Measurements from ENCODE around the gene CCHCR1. TPM values are rescaled to one million over a fixed set of nuclear protein-coding genes. Genes with fewer than 3 reads are reported as not detected.

The CCHCR1 gene
- total and polyA plus RNA-seq, 9 of the 15 experiments (the other 6 are each of a cell fraction or from before 2014, with no cell fraction given) = 1.2 to 47.3 (median 32.0) TPM

- FAIRE-seq = no peak
- H3K4me3 ChIP-seq = no peak overlapping the region
- intact Hi-C loops (cut with micrococcal nuclease) = no loop called here
- no peak for DNase-seq (ENCODE audit: extremely low read depth in 1 of 4, low spot score in 3 of 4)
- H3K9me1 ChIP-seq (ENCODE audit: control insufficient read depth, insufficient read depth, low read length) = no peaks in the 10 kb centered on the region
- no peaks in the 10 kb centered on the region for H3K79me2 ChIP-seq (ENCODE audit: control insufficient read depth, insufficient read depth, low read length)
- no peaks in the 10 kb centered on the region for H3K36me3 ChIP-seq (ENCODE audit: control insufficient read depth, insufficient read depth, low read length)
- POLR2A ChIA-PET = interaction anchor here (0.6 kb wide), 2 partner anchors 212 to 764 kb away, joined by 3 to 4 read pairs; no protein-coding TSS in a partner anchor
- no peaks in the 10 kb centered on the region for H3K9me3 ChIP-seq (replicated peaks; ENCODE audit: control insufficient read depth, insufficient read depth, low read depth, low read length)
- CTCF ChIA-PET (ENCODE audit: low intra/inter-chr PET ratio) = no interaction called here
- no peaks in the 10 kb centered on the region for H4K20me1 ChIP-seq (replicated peaks; ENCODE audit: control insufficient read depth, insufficient read depth, low read length)
- H3K9ac ChIP-seq (ENCODE audit: insufficient read depth in 1 of 2, low read depth in 2 of 2, low read length in 2 of 2) = no peak overlapping the region
- no peak overlapping the region for H3K4me2 ChIP-seq (ENCODE audit: insufficient read depth, low read length)
- peaks cover 57 to 82% of the 10 kb centered on the region in 2 experiments for H3K27me3 ChIP-seq (ENCODE audit: control insufficient read depth in 2 of 2, insufficient read depth in 2 of 2, low read length in 2 of 2)
- peaks cover 0 to 6% of the 10 kb centered on the region in 2 experiments; a peak in 2 of 5 replicates for H3K4me1 ChIP-seq (replicated peaks in 1 of 2; ENCODE audit: control insufficient read depth in 2 of 2, insufficient read depth in 2 of 2, low read length in 2 of 2)
- no TSS peak for BruUV-seq (replicated peaks)
- in situ Hi-C loops (cut with MboI) = no loop called here
- TF ChIP-seq HNRNPLL (IDR thresholded peaks at IDR 0.05; ENCODE audit: low read depth, low read length, poor library complexity, severe bottlenecking) (no peak), SAP30 (IDR thresholded peaks at IDR 0.05; ENCODE audit: borderline replicate concordance, insufficient read depth, low read depth, low read length, poor library complexity, severe bottlenecking) (no peak), FOXP1 (CRISPR knock-in tag; IDR thresholded peaks at IDR 0.05) (no peak), TRIM24 (IDR thresholded peaks at IDR 0.05) (no peak), BCL6 (CRISPR knock-in tag; IDR thresholded peaks at IDR 0.05) (no peak), NFATC3 (IDR thresholded peaks at IDR 0.05) (no peak), ZNF695 (CRISPR knock-in tag; IDR thresholded peaks at IDR 0.05) (no peak)
- no peak overlapping the region for H2AFZ ChIP-seq (ENCODE audit: low read depth, low read length)
- 4% methylated on average over 12 of the region's 12 CpGs for WGBS (ENCODE audit: insufficient coverage, low coverage, missing lambda C conversion rate)
- no peak for ATAC-seq
- no peak overlapping the region for H3K27ac ChIP-seq (ENCODE audit: extremely low read depth, low read depth, low read length)
These were observed 41.6 kb downstream of the CCHCR1 start for GRCh38 chr6:31115941-31116560.
